Measurements from ENCODE around the gene ERVFRD-1. TPM values are rescaled to one million over a fixed set of nuclear protein-coding genes. Genes with fewer than 3 reads are reported as not detected.

Gene ERVFRD-1
- polyA plus RNA-seq, 2 of the 4 experiments (the other 2 are of a cell fraction): not detected

DNA sequence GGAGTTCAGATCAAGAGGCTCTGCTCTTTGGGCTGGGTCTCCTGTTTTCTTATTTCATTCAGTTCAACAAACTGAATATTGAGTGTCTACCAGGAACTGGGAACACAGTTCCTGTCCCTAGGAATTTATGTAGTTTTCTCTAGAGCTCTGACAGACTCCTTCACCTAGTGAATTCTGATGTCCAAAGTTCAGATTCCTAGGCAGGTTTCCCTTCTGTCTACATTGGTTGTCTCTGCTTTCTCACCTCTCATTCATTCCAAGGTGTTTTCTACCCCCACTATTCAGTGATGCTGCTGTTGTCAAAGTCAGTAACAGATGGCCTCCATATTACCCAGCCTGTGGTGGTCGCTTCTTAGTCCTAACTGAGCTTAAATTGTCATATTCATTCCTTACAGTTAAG lies 13.5 kb downstream of the ERVFRD-1 start:
- Histone ChIP-seq H3K4me3 (no peak overlapping the region), H3K4me2 (0 out of 3 replicates have a peak overlapping the region, but pooled peaks have one; percentile 11), H3K4me1 (peaks cover 16% of the 10 kb centered on the region; the same call in 2 of the 3 replicates), H3K9me3 (peaks cover 8% of the 10 kb centered on the region; the same call in 2 of the 3 replicates), H3K27ac (0 out of 6 replicates have a peak overlapping the region, but pooled peaks of 1 of the 2 experiments have one; percentile 13)
- POLR2A ChIA-PET: no interaction called here
- DNase-seq (ENCODE audit: low read depth in 1 of 2, low spot score in 1 of 2) (no peak), FAIRE-seq (no peak), ATAC-seq (no peak)
- CTCF ChIA-PET: interaction anchor here (1.1 to 1.3 kb wide), 2 partner anchors 10 to 42 kb away, joined by 3 to 4 read pairs; no protein-coding TSS in a partner anchor
- TF ChIP-seq JUN (IDR thresholded peaks at IDR 0.05): no peak
- no peak for TF ChIP-seq TFCP2L1 (CRISPR knock-in tag; IDR thresholded peaks at IDR 0.05)
- TF ChIP-seq PHF8 (IDR thresholded peaks at IDR 0.05; ENCODE audit: borderline replicate concordance, low read depth): no peak
- no peak for TF ChIP-seq FOXS1 (CRISPR knock-in tag; IDR thresholded peaks at IDR 0.05)
- no peak for TF ChIP-seq FOSB (CRISPR knock-in tag; IDR thresholded peaks at IDR 0.05)
- TF ChIP-seq, protein P1, sequence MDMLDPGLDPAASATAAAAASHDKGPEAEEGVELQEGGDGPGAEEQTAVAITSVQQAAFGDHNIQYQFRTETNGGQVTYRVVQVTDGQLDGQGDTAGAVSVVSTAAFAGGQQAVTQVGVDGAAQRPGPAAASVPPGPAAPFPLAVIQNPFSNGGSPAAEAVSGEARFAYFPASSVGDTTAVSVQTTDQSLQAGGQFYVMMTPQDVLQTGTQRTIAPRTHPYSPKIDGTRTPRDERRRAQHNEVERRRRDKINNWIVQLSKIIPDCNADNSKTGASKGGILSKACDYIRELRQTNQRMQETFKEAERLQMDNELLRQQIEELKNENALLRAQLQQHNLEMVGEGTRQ (IDR thresholded peaks at IDR 0.05): no peak
- no peak for TF ChIP-seq JUNB (IDR thresholded peaks at IDR 0.05)
- no peak for TF ChIP-seq CEBPB (IDR thresholded peaks at IDR 0.05)
- no peak for TF ChIP-seq NR3C1 (IDR thresholded peaks at IDR 0.05)
- no peak for TF ChIP-seq HDAC2 (IDR thresholded peaks at IDR 0.05)
- TF ChIP-seq, protein P2, sequence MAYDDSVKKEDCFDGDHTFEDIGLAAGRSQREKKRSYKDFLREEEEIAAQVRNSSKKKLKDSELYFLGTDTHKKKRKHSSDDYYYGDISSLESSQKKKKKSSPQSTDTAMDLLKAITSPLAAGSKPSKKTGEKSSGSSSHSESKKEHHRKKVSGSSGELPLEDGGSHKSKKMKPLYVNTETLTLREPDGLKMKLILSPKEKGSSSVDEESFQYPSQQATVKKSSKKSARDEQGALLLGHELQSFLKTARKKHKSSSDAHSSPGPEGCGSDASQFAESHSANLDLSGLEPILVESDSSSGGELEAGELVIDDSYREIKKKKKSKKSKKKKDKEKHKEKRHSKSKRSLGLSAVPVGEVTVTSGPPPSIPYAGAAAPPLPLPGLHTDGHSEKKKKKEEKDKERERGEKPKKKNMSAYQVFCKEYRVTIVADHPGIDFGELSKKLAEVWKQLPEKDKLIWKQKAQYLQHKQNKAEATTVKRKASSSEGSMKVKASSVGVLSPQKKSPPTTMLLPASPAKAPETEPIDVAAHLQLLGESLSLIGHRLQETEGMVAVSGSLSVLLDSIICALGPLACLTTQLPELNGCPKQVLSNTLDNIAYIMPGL (CRISPR knock-in tag; IDR thresholded peaks at IDR 0.05; ENCODE audit: borderline replicate concordance): no peak
- no peak for TF ChIP-seq HOXB5 (CRISPR knock-in tag; IDR thresholded peaks at IDR 0.05)
- TF ChIP-seq RFX5 (IDR thresholded peaks at IDR 0.05): no peak
- TF ChIP-seq, protein P3, sequence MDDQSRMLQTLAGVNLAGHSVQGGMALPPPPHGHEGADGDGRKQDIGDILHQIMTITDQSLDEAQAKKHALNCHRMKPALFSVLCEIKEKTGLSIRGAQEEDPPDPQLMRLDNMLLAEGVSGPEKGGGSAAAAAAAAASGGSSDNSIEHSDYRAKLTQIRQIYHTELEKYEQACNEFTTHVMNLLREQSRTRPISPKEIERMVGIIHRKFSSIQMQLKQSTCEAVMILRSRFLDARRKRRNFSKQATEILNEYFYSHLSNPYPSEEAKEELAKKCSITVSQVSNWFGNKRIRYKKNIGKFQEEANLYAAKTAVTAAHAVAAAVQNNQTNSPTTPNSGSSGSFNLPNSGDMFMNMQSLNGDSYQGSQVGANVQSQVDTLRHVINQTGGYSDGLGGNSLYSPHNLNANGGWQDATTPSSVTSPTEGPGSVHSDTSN (IDR thresholded peaks at IDR 0.05): no peak
- TF ChIP-seq, protein P4, sequence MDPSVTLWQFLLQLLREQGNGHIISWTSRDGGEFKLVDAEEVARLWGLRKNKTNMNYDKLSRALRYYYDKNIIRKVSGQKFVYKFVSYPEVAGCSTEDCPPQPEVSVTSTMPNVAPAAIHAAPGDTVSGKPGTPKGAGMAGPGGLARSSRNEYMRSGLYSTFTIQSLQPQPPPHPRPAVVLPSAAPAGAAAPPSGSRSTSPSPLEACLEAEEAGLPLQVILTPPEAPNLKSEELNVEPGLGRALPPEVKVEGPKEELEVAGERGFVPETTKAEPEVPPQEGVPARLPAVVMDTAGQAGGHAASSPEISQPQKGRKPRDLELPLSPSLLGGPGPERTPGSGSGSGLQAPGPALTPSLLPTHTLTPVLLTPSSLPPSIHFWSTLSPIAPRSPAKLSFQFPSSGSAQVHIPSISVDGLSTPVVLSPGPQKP (IDR thresholded peaks at IDR 0.05; ENCODE audit: low read depth, low read length): no peak
- TF ChIP-seq POLR2A (IDR thresholded peaks at IDR 0.05; ENCODE audit: low read length): no peak
- TF ChIP-seq ZNF302 (CRISPR knock-in tag; IDR thresholded peaks at IDR 0.05): no peak
- TF ChIP-seq, protein P5, sequence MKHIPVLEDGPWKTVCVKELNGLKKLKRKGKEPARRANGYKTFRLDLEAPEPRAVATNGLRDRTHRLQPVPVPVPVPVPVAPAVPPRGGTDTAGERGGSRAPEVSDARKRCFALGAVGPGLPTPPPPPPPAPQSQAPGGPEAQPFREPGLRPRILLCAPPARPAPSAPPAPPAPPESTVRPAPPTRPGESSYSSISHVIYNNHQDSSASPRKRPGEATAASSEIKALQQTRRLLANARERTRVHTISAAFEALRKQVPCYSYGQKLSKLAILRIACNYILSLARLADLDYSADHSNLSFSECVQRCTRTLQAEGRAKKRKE (CRISPR knock-in tag; IDR thresholded peaks at IDR 0.05; ENCODE audit: low read depth): no peak
- TF ChIP-seq KDM5A (IDR thresholded peaks at IDR 0.05): no peak
- WGBS (ENCODE audit: missing lambda C conversion rate): 100% methylated on average over 1 of the region's 1 CpG

DNA sequence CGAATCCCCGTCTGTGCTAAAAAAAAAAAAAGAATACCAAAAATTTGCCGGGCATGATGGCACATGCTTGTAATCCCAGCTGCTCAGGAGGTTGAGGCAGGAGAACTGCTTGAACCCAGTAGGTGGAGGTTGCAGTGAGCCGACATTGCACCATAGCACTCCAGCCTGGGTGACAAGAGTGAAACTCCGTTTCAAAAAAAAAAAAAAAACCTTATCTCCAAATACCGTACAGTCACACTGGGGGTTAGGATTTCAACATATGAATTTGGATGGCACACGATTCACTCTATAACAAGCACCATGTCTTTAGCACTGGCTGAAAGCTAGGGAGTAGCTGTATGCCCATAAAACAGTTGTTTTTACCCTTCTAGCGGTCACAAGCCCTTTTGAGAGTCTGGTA lies 14.0 kb downstream of the ERVFRD-1 start:
- Histone ChIP-seq H3K27ac (0 out of 6 replicates have a peak overlapping the region, but pooled peaks of 1 of the 2 experiments have one; percentile 19), H3K4me3 (no peak overlapping the region), H3K4me1 (peaks cover 20% of the 10 kb centered on the region; the same call in 2 of the 3 replicates), H3K9me3 (peaks cover 8% of the 10 kb centered on the region; the same call in 2 of the 3 replicates), H3K4me2 (0 out of 3 replicates have a peak overlapping the region, but pooled peaks have one; percentile 11)
- ChIA-PET POLR2A (no interaction called here), CTCF (interaction anchor here (1.1 kb wide), 1 partner anchor 42 kb away, joined by 4 read pairs; no protein-coding TSS in a partner anchor)
- WGBS (ENCODE audit: missing lambda C conversion rate): 89% methylated on average over 8 of the region's 8 CpGs
- no peak for ATAC-seq
- no peak for DNase-seq (ENCODE audit: low read depth in 1 of 2, low spot score in 1 of 2)
- no peak for FAIRE-seq
- TF ChIP-seq NPAS2 (CRISPR knock-in tag; IDR thresholded peaks at IDR 0.05; ENCODE audit: borderline replicate concordance) (no peak), CEBPB (IDR thresholded peaks at IDR 0.05) (no peak), CHD4 (IDR thresholded peaks at IDR 0.05; ENCODE audit: borderline replicate concordance) (no peak), HOXA7 (CRISPR knock-in tag; IDR thresholded peaks at IDR 0.05) (no peak)
- TF ChIP-seq, protein P6, sequence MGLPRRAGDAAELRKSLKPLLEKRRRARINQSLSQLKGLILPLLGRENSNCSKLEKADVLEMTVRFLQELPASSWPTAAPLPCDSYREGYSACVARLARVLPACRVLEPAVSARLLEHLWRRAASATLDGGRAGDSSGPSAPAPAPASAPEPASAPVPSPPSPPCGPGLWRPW (IDR thresholded peaks at IDR 0.05): no peak
- TF ChIP-seq, protein P7, sequence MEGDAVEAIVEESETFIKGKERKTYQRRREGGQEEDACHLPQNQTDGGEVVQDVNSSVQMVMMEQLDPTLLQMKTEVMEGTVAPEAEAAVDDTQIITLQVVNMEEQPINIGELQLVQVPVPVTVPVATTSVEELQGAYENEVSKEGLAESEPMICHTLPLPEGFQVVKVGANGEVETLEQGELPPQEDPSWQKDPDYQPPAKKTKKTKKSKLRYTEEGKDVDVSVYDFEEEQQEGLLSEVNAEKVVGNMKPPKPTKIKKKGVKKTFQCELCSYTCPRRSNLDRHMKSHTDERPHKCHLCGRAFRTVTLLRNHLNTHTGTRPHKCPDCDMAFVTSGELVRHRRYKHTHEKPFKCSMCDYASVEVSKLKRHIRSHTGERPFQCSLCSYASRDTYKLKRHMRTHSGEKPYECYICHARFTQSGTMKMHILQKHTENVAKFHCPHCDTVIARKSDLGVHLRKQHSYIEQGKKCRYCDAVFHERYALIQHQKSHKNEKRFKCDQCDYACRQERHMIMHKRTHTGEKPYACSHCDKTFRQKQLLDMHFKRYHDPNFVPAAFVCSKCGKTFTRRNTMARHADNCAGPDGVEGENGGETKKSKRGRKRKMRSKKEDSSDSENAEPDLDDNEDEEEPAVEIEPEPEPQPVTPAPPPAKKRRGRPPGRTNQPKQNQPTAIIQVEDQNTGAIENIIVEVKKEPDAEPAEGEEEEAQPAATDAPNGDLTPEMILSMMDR (IDR thresholded peaks at IDR 0.05): no peak

Measured in A549 (cell line).